Raji (cell line): ENCODE results near the gene CHRM3.

Experiments
- POLR2A ChIP-seq: IDR thresholded peaks from 2 replicates; pipeline ENCODE4 v1.6.1; 2011; ENCODE audit warnings: low read depth, low read length, control low read depth; ENCODE audit not compliant: insufficient read depth

The CHRM3 gene

GRCh38 chr1:239388578-239388977 is 2.2 kb downstream of the CHRM3 start:
- no peak for TF ChIP-seq POLR2A

GRCh38 chr1:239389703-239390102 is 3.3 kb downstream of the CHRM3 start:
- TF ChIP-seq POLR2A = no peak

- TF ChIP-seq POLR2A = no peak
Observed at GRCh38 chr1:239392271-239392670, 5.9 kb downstream of the CHRM3 start.

GRCh38 chr1:239394107-239394506 is 7.7 kb downstream of the CHRM3 start:
- no peak for TF ChIP-seq POLR2A

DNA sequence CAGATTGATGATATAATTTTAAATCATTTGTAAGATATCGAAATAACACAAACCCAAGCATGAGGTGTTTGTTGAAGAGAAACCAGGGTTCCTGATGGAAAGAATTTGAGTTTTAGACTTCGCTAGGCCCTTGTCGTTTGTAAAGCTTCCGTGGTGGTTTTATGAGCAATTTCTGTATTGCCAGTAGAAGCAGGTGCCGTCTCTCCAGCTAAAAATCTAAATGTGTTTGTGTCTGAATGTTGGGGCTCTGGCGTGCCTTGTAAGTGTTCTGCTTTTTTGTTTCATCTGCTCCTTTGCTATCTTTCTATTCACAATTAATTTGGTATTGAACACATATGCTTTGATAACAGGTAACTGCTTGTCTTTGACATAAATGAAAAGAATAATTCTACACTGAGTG is 27.5 kb downstream of the CHRM3 start:
- TF ChIP-seq POLR2A = no peak

- TF ChIP-seq POLR2A = no peak
Observed at GRCh38 chr1:239417221-239417620, 30.9 kb downstream of the CHRM3 start.

DNA sequence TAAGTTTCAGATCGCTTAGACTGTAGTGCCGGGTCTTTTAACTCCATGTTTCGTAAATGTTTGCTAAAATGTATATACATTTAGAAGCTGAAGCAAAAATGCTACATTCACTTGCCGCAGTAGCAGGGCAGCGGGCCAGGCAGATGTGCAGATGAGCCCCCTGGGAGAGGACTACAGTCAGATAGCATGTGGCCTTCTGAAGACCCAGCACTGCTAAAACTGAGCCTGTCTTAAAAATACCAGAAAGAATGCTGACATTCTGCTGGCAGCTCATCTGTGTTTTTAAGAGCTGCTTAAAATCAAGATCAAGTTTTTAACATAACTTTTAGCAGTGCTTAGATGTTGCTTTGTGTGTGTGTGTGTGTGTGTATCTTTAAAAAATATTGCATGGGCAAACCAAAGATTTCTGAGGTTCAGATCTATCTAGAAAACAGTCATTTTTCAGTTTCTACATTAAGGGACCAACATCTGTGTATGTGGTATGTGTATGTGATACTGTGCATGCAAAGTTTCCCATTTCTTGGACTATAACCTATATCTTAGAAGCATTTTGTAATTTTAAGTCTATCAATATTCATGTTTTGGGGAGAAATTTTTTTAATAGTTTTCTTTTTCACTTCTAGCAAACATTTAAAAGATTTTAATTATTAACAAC is 31.7 kb downstream of the CHRM3 start:
- no peak for TF ChIP-seq POLR2A

DNA sequence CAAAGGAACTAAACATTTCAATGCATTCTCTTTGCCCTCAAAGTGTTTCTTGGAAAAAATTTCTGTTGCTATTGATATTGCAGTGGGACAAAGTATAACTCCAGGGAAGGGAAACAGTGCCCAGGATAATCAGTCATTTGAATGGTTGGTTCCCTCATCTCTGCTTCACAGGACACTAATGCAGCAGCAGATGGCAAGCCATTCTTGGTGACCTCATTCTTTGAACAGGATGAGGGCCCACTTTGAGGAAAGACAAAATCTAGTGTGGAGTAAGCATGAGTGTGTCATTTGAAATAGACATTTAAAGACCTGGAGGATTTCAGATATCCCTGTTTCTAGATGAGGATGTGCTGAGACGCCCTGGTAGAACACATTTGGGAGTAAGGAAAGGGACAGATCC is 32.3 kb downstream of the CHRM3 start:
- TF ChIP-seq POLR2A = no peak

GRCh38 chr1:239421811-239422210 is 35.4 kb downstream of the CHRM3 start:
- TF ChIP-seq POLR2A = no peak

- TF ChIP-seq POLR2A = no peak
Observed at GRCh38 chr1:239422818-239423217, 36.5 kb downstream of the CHRM3 start.

DNA sequence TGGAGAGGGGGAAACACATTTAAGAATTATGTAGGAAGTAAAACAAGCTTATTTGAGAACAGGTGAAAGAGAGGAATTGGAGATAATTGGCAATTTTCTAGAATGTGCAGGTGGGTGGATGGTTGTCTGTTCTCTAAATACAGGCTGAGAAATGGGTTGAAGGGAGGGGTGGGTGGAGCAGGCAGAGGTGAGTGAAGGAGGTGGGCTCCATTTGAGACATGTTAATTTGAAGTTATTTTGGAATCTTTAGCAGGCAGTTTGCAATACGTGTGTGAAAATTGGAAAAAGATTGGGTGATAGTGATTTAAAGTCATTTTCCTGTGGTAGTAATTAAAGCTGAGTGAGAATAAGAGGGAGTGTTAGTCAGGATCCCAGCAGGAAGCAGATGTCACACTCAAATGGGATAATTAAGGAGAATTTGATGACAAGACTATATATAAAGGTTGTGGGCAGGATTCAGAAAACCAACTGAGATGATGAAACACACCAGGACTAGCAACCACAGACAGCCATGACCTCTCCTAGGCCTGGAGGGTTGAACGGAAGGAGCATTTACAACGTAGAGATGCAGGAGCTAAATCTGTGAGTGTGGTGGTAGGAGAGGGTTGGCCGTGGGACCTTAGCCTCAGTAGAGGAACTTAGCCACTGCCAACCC is 40.6 kb downstream of the CHRM3 start:
- no peak for TF ChIP-seq POLR2A

DNA sequence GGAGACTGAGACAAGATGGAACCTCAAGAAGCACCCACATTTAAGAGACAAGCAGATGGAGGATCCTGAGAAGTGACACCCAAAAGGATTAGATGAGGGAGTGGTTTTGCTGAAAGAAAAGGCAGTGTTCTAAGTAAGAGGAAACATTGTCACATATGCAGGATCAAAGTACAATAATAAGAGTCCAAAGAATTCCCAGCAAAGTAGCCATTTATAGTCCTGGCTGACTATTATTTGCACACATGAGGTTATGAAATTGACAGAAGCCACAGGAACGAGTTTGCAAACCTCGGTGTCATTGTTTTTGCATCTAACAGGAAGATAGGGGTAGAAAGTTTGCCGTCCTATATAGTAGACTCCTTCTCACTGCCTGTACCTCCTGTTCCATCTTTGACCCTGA is 41.3 kb downstream of the CHRM3 start:
- TF ChIP-seq POLR2A = no peak

DNA sequence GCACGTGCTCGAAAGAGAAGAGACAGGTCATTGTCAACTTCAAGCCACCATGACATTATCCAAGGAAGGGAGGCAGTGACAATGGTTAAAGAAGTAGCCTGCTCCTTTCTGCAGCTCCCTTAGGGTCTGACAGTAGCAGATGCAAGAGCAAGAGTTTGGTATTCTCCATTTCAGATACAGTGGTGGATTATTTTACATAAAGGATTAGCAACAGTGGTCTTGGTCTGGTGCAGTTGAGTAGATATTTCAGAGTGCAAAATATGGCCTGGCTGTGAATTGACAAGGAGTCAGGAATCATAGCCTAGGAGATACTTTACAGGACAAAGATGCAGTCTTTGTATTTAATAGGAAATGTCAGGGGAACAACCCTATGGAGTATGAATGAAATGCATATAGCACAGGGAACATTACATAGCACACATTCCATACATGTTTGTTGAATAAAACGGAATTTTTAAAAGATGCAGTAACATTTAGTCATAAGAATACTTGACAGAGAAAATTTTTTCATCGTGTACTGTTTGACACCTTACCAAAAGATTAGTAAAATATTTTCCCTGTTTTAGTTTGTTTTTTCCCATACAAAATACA is 41.8 kb downstream of the CHRM3 start:
- no peak for TF ChIP-seq POLR2A

DNA sequence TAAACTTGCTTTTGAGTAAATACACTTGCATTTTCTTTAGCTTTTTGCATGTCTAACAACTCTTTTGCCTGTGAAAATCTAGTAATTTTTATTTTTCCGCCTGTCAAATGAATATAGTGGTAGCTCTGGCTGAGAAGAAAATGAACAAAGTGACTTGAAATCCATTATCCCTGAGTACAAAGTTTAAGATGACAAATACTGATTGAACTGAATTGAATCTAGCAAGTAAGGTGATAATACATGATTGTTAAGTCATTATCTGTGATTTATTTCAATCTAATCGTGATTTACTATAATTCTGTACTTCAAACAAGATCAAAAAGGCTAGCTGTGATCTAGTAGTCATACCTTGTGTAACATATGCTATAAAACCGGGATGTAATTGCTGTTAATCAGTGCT is 42.8 kb downstream of the CHRM3 start:
- TF ChIP-seq POLR2A = no peak

DNA sequence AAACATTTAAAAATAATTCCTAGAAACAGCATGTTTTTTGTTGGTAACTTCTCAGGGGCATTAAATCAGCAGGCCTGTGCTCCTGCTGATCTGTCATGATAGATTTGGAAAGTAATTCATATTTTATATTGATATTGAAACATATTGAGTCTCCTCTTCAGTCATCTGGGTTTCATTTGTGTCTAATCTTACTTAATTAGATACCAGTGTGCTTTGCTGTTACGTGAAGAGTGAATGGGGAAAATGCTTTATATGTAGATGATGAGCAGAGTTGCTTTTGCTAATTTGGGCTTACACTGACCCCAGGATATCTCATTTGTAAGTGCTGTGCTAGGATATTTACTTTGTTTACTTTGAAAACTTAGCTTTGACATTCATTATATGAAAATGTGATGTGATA is 45.9 kb downstream of the CHRM3 start:
- TF ChIP-seq POLR2A = no peak

DNA sequence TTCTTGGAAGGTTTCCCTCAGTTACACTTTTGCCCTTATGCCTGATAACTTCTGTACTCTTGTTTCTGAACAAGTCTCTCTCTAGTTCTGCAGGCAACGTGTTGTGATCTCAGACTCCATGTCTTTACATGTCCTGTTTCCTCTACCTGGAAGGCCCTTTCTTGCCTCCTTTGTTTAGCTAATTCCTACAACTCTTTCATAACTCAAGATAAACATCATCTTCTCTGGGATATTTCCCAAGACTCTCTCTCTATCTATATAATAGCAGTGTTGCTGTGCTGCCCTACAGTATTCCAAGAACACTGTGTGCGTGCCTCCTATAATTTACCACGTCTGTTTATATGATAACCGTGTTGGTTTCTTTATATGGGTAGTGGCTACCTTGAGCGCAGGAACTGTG is 47.8 kb downstream of the CHRM3 start:
- TF ChIP-seq POLR2A = no peak
